ENCODE results near the gene PCDHB5.
"Not testable (repeated sequence)": the region's sequence is repeated elsewhere in the genome, so short reads cannot be mapped to it uniquely, and the experiment has no call there.

The PCDHB5 gene

DNA sequence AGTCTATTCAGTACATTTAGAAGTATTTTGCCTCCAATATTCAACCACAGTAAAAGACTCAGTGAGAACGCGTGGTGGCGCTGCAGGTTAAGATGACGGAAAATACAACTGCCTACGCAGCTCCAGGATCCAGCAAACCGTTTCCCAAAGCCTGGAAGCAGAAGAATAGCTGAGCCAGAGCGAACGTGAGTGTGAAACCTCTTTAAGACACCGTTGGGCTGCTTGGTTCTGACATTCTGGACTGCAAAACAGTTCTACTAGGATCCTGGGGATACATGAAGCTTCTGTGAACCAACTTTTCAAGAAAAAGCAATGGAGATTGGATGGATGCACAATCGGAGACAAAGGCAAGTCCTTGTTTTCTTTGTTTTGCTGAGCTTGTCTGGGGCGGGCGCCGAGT lies 47.2 kb downstream of the PCDHB5 start, which contains the start of gene PCDHB16:
Gene PCDHB16, plus strand, starts transcription at position 140 of the 400 bp plus-strand sequence. Its CDS starts 173 bp downstream, at position 313.
- Histone ChIP-seq H3K9ac (ENCODE audit: low read length) (no peak within 1 kb of the TSS), H3K27ac (ENCODE audit: low read length) (no peak within 1 kb of the TSS), H3K9me3 (replicated peaks; ENCODE audit: insufficient read depth, low read length) (no peaks in the 10 kb centered on the region), H3K4me1 (ENCODE audit: low read length) (no peaks in the 10 kb centered on the region), H3F3A (ENCODE audit: insufficient read depth, low read length) (no peaks in the 10 kb centered on the region), H3K9me2 (replicated peaks; ENCODE audit: insufficient read depth, low read length) (no peaks in the 10 kb centered on the region), H3K27me3 (replicated peaks; ENCODE audit: insufficient read depth, low read length) (no peaks in the 10 kb centered on the region; the same call in 1 of the 2 replicates), H2AFZ (ENCODE audit: low read length) (no peak within 1 kb of the TSS), H3K4me2 (ENCODE audit: low read depth, low read length) (no peak within 1 kb of the TSS), H4K20me1 (ENCODE audit: insufficient read depth, low read length) (no peaks in the 10 kb centered on the region), H3K36me3 (replicated peaks; ENCODE audit: insufficient read depth, low read length) (no peaks in the 10 kb centered on the region), H3K4me3 (ENCODE audit: low read length) (no peak within 1 kb of the TSS), H3K79me2 (ENCODE audit: low read length) (no peaks in the 10 kb centered on the region)
- TF ChIP-seq EZH2 (optimal IDR thresholded peaks at IDR 0.05; ENCODE audit: low read depth, low read length) (no peak), EZH2phosphoT487 (IDR thresholded peaks at IDR 0.05; ENCODE audit: low read length) (no peak), CTCF (IDR thresholded peaks at IDR 0.05; ENCODE audit: low read length) (peak; percentile 40)
- DNase-seq: no peak

GRCh38 chr5:141184117-141184855 lies 49.3 kb downstream of the PCDHB5 start:
- not testable (repeated sequence) for H3K4me3 ChIP-seq (ENCODE audit: low read length); H3K27me3 ChIP-seq (replicated peaks; ENCODE audit: insufficient read depth, low read length); H3K4me1 ChIP-seq (ENCODE audit: low read length); H3K9ac ChIP-seq (ENCODE audit: low read length); H3K36me3 ChIP-seq (replicated peaks; ENCODE audit: insufficient read depth, low read length); H3K27ac ChIP-seq (ENCODE audit: low read length); H3K79me2 ChIP-seq (ENCODE audit: low read length); H4K20me1 ChIP-seq (ENCODE audit: insufficient read depth, low read length); DNase-seq; H3K9me3 ChIP-seq (replicated peaks; ENCODE audit: insufficient read depth, low read length); H3F3A ChIP-seq (ENCODE audit: insufficient read depth, low read length); H3K9me2 ChIP-seq (replicated peaks; ENCODE audit: insufficient read depth, low read length); H2AFZ ChIP-seq (ENCODE audit: low read length); H3K4me2 ChIP-seq (ENCODE audit: low read depth, low read length)

DNA sequence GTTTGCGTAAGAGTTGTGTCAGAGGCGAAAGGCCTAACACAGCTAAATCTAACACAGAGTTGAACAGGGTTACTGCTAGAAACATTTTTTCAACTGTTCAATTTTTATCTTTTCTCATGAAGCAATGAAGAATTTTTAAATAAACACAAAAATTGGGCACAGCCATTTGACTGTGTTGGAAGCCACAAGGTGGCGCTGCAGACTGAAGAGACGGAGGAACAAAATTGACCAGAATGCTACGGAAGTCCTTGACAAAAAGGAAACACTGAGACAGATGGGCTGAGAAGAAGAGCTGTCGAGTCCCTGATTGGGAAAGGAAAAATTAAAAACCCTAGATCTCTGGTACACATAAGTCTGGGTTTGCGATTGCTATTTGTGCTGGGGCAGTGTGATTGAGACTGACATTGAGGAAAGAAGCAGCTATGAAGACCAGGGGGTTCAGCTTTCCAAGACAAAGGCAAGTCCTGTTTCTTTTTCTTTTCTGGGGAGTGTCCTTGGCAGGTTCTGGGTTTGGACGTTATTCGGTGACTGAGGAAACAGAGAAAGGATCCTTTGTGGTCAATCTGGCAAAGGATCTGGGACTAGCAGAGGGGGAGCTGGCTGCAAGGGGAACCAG lies 52.0 kb downstream of the PCDHB5 start, which contains the start of gene PCDHB9:
Gene PCDHB9, plus strand, starts transcription at position 265 of the 616 bp plus-strand sequence. Its CDS starts 158 bp downstream, at position 423.
- Histone ChIP-seq H3K9me3 (replicated peaks; ENCODE audit: insufficient read depth, low read length) (no peaks in the 10 kb centered on the region), H3K79me2 (ENCODE audit: low read length) (no peaks in the 10 kb centered on the region), H2AFZ (ENCODE audit: low read length) (peak within 1 kb of the TSS; percentile 11; the same call in 1 of the 2 replicates), H3K36me3 (replicated peaks; ENCODE audit: insufficient read depth, low read length) (no peaks in the 10 kb centered on the region), H3F3A (ENCODE audit: insufficient read depth, low read length) (no peaks in the 10 kb centered on the region), H3K4me1 (ENCODE audit: low read length) (no peaks in the 10 kb centered on the region), H3K4me3 (ENCODE audit: low read length) (peak within 1 kb of the TSS; percentile 34; the same call in 1 of the 2 replicates), H3K9me2 (replicated peaks; ENCODE audit: insufficient read depth, low read length) (no peaks in the 10 kb centered on the region), H3K4me2 (ENCODE audit: low read depth, low read length) (peak within 1 kb of the TSS; percentile 20; the same call in 1 of the 2 replicates), H3K9ac (ENCODE audit: low read length) (no peak within 1 kb of the TSS; the same call in 1 of the 2 replicates), H3K27ac (ENCODE audit: low read length) (no peak within 1 kb of the TSS), H4K20me1 (ENCODE audit: insufficient read depth, low read length) (no peaks in the 10 kb centered on the region), H3K27me3 (replicated peaks; ENCODE audit: insufficient read depth, low read length) (no peaks in the 10 kb centered on the region)
- DNase-seq: peak; percentile 69
- TF ChIP-seq CTCF (IDR thresholded peaks at IDR 0.05; ENCODE audit: low read length): peak; percentile 79
- TF ChIP-seq EZH2phosphoT487 (IDR thresholded peaks at IDR 0.05; ENCODE audit: low read length): no peak
